H1 (cell line): ENCODE data around the gene CTNS. TPM values are rescaled to one million over a fixed set of nuclear protein-coding genes. Genes with fewer than 3 reads are reported as not detected.

Experiments used
- CTCF ChIA-PET: fragments of 300-600 bp; sonication (Branson Sonifier 250); formaldehyde crosslinking; loops from one replicate; lab custom pipeline; 2021; ENCODE audit not compliant: partially characterized antibody; lab: Charles Lee
- POLR2A ChIA-PET: fragments of 300-600 bp; sonication (Branson Sonifier 250); formaldehyde crosslinking; loops from one replicate; lab custom pipeline; 2021; ENCODE audit warnings: inconsistent platforms; ENCODE audit not compliant: partially characterized antibody; lab: Charles Lee
- DNase-seq, 2 experiments: peaks; one replicate each; pipeline versions ENCODE4 v3.0.0 to v3.0.0-alpha.2; 2010 to 2022; ENCODE audit warnings: low spot score in 2 of 2, low read depth in 1 of 2, mixed read lengths in 1 of 2
- FAIRE-seq: peaks from 2 replicates; lab custom pipeline; 2011; peaks lifted over from hg19 to GRCh38; lab: Jason Lieb, UNC
- H2AFZ ChIP-seq: 2 replicates; pipeline ENCODE4 v1.8.1; 2012; ENCODE audit warnings: low read length, inconsistent platforms
- H2AK5ac ChIP-seq: 2 replicates; pipeline ENCODE4 v1.6.1; 2013; ENCODE audit warnings: low read depth, low read length
- H2BK120ac ChIP-seq: replicated peaks from 2 replicates; pipeline ENCODE3; 2013; ENCODE audit warnings: low read depth, low read length, inconsistent platforms
- H2BK12ac ChIP-seq: 2 replicates; pipeline ENCODE4 v1.6.1; 2013; ENCODE audit warnings: low read depth, low read length
- H2BK15ac ChIP-seq: 2 replicates; pipeline ENCODE4 v1.6.1; 2013; ENCODE audit warnings: low read length
- H2BK20ac ChIP-seq: 2 replicates; pipeline ENCODE4 v1.6.1; 2013; ENCODE audit warnings: low read length
- H2BK5ac ChIP-seq: 2 replicates; pipeline ENCODE4 v1.6.1; 2013; ENCODE audit warnings: low read depth, low read length
- H3K14ac ChIP-seq: 2 replicates; pipeline ENCODE4 v1.6.1; 2013; ENCODE audit warnings: inconsistent platforms; ENCODE audit not compliant: insufficient read length
- H3K18ac ChIP-seq: 2 replicates; pipeline ENCODE4 v1.6.1; 2013; ENCODE audit warnings: low read length; ENCODE audit errors: extremely low read depth
- H3K23ac ChIP-seq: 2 replicates; pipeline ENCODE4 v1.6.1; 2013; ENCODE audit warnings: inconsistent platforms; ENCODE audit not compliant: insufficient read length
- H3K23me2 ChIP-seq: 2 replicates; pipeline ENCODE4 v1.6.1; 2013; ENCODE audit warnings: low read depth, low read length
- H3K27ac ChIP-seq: 2 replicates; pipeline ENCODE4 v1.6.1; 2011; ENCODE audit warnings: low read depth, low read length, inconsistent platforms
- H3K27me3 ChIP-seq, 4 experiments: replicated peaks in 1 of 4; 1 replicate in 1 of 4; 2 replicates in 3 of 4; pipeline versions ENCODE4 v1.6.1 to v1.8.1; 2011 to 2013; ENCODE audit warnings: low read length in 3 of 4, mild to moderate bottlenecking in 3 of 4, inconsistent platforms in 2 of 4, mixed read lengths in 2 of 4, moderate library complexity in 1 of 4; ENCODE audit not compliant: control insufficient read depth in 3 of 4, insufficient read depth in 3 of 4; ENCODE audit errors: extremely low read depth in 1 of 4
- H3K36me3 ChIP-seq, 4 experiments: 2 replicates each; pipeline versions ENCODE4 v1.6.1 to v1.8.1; 2011 to 2013; ENCODE audit warnings: mild to moderate bottlenecking in 4 of 4, low read length in 3 of 4, moderate library complexity in 2 of 4, control low read depth in 1 of 4, inconsistent platforms in 1 of 4; ENCODE audit not compliant: insufficient read depth in 4 of 4, control insufficient read depth in 2 of 4
- H3K4ac ChIP-seq: replicated peaks from 2 replicates; pipeline ENCODE3; 2013; ENCODE audit warnings: low read length, low read depth, mixed read lengths, inconsistent platforms; ENCODE audit not compliant: insufficient read length
- H3K4me1 ChIP-seq, 4 experiments: replicated peaks in 1 of 4; 1 replicate in 1 of 4; 2 replicates in 3 of 4; pipeline versions ENCODE4 v1.6.1 to v1.8.1; 2011 to 2013; ENCODE audit warnings: low read length in 3 of 4, inconsistent platforms in 2 of 4, mixed read lengths in 1 of 4; ENCODE audit not compliant: insufficient read depth in 4 of 4, control insufficient read depth in 3 of 4
- H3K4me2 ChIP-seq, 2 experiments: 2 replicates each; pipeline versions ENCODE4 v1.6.1 to v1.8.1; 2011 to 2013; ENCODE audit warnings: low read depth in 2 of 2, low read length in 2 of 2, control low read depth in 1 of 2, inconsistent platforms in 1 of 2, mild to moderate bottlenecking in 1 of 2; ENCODE audit not compliant: insufficient read depth in 1 of 2
- H3K4me3 ChIP-seq, 4 experiments: fragments of 200-600, 300-600 bp in 1 of 4; sonication (generic), shearing (Covaris generic), sonication (Bioruptor Twin) in 1 of 4; 2 replicates each; pipeline versions ENCODE4 v1.5.1 to v1.8.1; 2011 to 2016; ENCODE audit warnings: low read length in 4 of 4, low read depth in 3 of 4, control low read depth in 2 of 4, inconsistent platforms in 2 of 4, mild to moderate bottlenecking in 2 of 4, mixed read lengths in 1 of 4, moderate library complexity in 1 of 4; ENCODE audit not compliant: insufficient read depth in 2 of 4; ENCODE audit errors: extremely low read depth in 1 of 4
- H3K56ac ChIP-seq: replicated peaks from 2 replicates; pipeline ENCODE3; 2013; ENCODE audit warnings: low read depth, mild to moderate bottlenecking, mixed read lengths, low read length, inconsistent platforms; ENCODE audit not compliant: insufficient read length
- H3K79me1 ChIP-seq: 2 replicates; pipeline ENCODE4 v1.6.1; 2013; ENCODE audit warnings: low read depth, low read length, control low read depth
- H3K79me2 ChIP-seq, 2 experiments: 2 replicates each; pipeline versions ENCODE4 v1.6.1 to v1.8.1; 2012 to 2013; ENCODE audit warnings: low read length in 2 of 2, mild to moderate bottlenecking in 2 of 2, inconsistent platforms in 1 of 2; ENCODE audit not compliant: insufficient read depth in 2 of 2, control insufficient read depth in 1 of 2
- H3K9ac ChIP-seq, 4 experiments: replicated peaks in 1 of 4; 1 replicate in 1 of 4; 2 replicates in 3 of 4; pipeline versions ENCODE4 v1.6.1 to v1.8.1; 2011 to 2013; ENCODE audit warnings: low read depth in 3 of 4, low read length in 3 of 4, control low read depth in 2 of 4, mild to moderate bottlenecking in 2 of 4, moderate library complexity in 2 of 4, inconsistent platforms in 1 of 4; ENCODE audit errors: extremely low read depth in 1 of 4
- H3K9me3 ChIP-seq, 2 experiments: 2 replicates each; pipeline versions ENCODE4 v1.6.1 to v1.8.1; 2012 to 2013; ENCODE audit warnings: mild to moderate bottlenecking in 2 of 2, moderate library complexity in 2 of 2, control low read depth in 1 of 2, inconsistent platforms in 1 of 2, low read depth in 1 of 2, low read length in 1 of 2, mixed read lengths in 1 of 2; ENCODE audit not compliant: insufficient read depth in 2 of 2
- H4K20me1 ChIP-seq, 2 experiments: replicated peaks in 1 of 2; 2 replicates each; pipeline versions ENCODE3 to v1.8.1; 2011 to 2013; ENCODE audit warnings: inconsistent platforms in 2 of 2, low read length in 2 of 2, mild to moderate bottlenecking in 1 of 2; ENCODE audit not compliant: insufficient read depth in 2 of 2, control insufficient read depth in 1 of 2
- H4K5ac ChIP-seq: 2 replicates; pipeline ENCODE4 v1.6.1; 2013; ENCODE audit warnings: low read length, low read depth, mixed read lengths, inconsistent platforms; ENCODE audit not compliant: insufficient read length
- H4K8ac ChIP-seq: 2 replicates; pipeline ENCODE4 v1.8.0; 2013; ENCODE audit warnings: mild to moderate bottlenecking, moderate library complexity, low read length, inconsistent platforms; ENCODE audit not compliant: insufficient read depth; ENCODE audit errors: extremely low read depth
- H4K91ac ChIP-seq: replicated peaks from 2 replicates; pipeline ENCODE3; 2013; ENCODE audit warnings: low read length, mixed read lengths, inconsistent platforms; ENCODE audit not compliant: insufficient read length
- SIRT6 ChIP-seq: IDR thresholded peaks from one replicate; pipeline ENCODE4 v1.7.1; 2012; ENCODE audit warnings: low read length, inconsistent platforms
- WGBS, 2 experiments: shearing (Covaris generic) in 1 of 2; methylation state at CpG; one replicate each; pipeline versions ENCODE4 v1.1.6 to v1.1.7; 2013 to 2015; ENCODE audit warnings: low lambda C conversion rate in 2 of 2, mixed read lengths in 2 of 2, inconsistent platforms in 1 of 2, low coverage in 1 of 2, missing lambda C conversion rate in 1 of 2; ENCODE audit not compliant: insufficient replicate concordance in 2 of 2, insufficient coverage in 1 of 2, insufficient read length in 1 of 2; ENCODE audit errors: extremely low coverage in 1 of 2, missing lambda C conversion rate in 1 of 2; 5-methylcytosine and 5-hydroxymethylcytosine counted together
- polyA plus RNA-seq, 7 experiments: library from polyadenylated mRNA; depleted of rRNA in 3 of 7; stranded (reverse) in 5 of 7; unstranded in 2 of 7; fragments of >200 nt in 5 of 7; fragments of 200-250 nt in 2 of 7; gene quantifications; 1 replicate in 5 of 7; 2 replicates in 1 of 7; 4 replicates in 1 of 7; pipeline versions ENCODE4 v1.2.1 to v1.2.3, GENCODE V29; 2011 to 2013; ENCODE audit warnings: missing spikeins in 2 of 7, mixed read lengths in 2 of 7
- total RNA-seq: library from RNA; stranded (reverse); fragmentation: NEBNext Ultra II Directional; extraction: Animal tissue kit (Norgen Biotek cat#: 25700); gene quantifications from 2 replicates; pipeline ENCODE4 v1.2.1, GENCODE V29; 2021
- TF ChIP-seq, protein P1 (sequence below): IDR thresholded peaks from 2 replicates; pipeline ENCODE4 v1.6.1; 2011; ENCODE audit warnings: low read depth, mild to moderate bottlenecking, low read length; ENCODE audit not compliant: insufficient read depth

CTNS gene
- total and polyA plus RNA-seq, 2 of the 8 experiments (the other 6 are each of a cell fraction or from before 2014, with no cell fraction given): 11.6 to 12.9 TPM

DNA sequence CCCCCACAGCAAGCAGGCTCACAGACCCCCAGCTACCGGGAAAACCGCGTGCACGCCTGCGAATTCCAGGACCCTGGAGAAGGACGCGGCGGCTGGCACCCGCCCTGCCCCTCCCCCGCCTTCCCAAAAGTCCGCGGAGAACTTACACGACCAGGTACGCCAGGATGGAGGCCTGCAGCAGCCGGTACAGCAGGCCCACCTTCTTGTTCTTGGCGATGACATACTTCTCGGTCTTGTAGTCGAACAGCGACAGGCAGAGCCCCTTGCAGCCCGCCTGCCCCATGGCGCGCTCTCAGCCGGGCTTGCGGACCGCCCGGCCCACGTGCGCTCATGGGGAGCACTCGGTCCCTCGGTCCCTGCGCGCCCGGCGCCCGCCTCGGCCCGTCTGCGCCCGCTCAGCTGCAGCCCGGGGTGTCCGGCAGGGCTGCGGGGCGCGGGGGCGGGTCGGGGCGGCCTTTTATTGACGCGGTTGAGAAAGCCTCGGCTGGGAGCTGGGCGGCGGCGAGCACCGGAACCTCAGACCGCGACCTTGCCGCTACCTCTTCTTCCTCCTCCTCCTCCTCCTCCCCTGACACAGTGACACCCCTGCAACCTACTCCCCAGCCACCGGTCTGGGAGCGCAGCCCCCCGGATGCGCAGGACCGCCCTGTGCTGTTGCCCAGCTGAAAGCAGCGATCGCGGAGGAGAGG, 59.3 kb downstream of the CTNS start, which contains the start of gene P2RX5:
Gene P2RX5, minus strand, starts transcription at position 433 of the 689 bp plus-strand sequence. Its CDS starts 150 bp downstream, at position 283.
- 0 out of 7 replicates have a peak within 1 kb of the TSS, but pooled peaks of 1 of the 4 experiments have one; percentile 28 for H3K9ac ChIP-seq
- WGBS, 2 experiments: 3% methylated on average over 39 of the region's 65 CpGs; no CpG with 5 or more reads in 1 of the 2 experiments
- TF ChIP-seq SIRT6: no peak
- TF ChIP-seq, protein P1, sequence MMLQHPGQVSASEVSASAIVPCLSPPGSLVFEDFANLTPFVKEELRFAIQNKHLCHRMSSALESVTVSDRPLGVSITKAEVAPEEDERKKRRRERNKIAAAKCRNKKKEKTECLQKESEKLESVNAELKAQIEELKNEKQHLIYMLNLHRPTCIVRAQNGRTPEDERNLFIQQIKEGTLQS: no peak

More for the DNA sequence above, 59.3 kb downstream of the CTNS start, which contains the start of gene P2RX5:
- H3K23me2 ChIP-seq: peaks cover 9% of the 10 kb centered on the region; the same call in 1 of the 2 replicates
- peak within 1 kb of the TSS; percentile 47 to 70 (median 61) for H3K4me3 ChIP-seq
- DNase-seq (peak in 1 of 2 experiments; percentile 79), FAIRE-seq (no peak)
- no peaks in the 10 kb centered on the region for H3K9me3 ChIP-seq
- no peak within 1 kb of the TSS; the same call in 1 of the 2 replicates for H4K8ac ChIP-seq
- H3K14ac ChIP-seq: no peak within 1 kb of the TSS
- peaks cover 0 to 5% of the 10 kb centered on the region in 2 experiments for H4K20me1 ChIP-seq
- peak within 1 kb of the TSS; percentile 96; the same call in 1 of the 2 replicates for H2AFZ ChIP-seq
- H2BK12ac ChIP-seq: no peak within 1 kb of the TSS; the same call in 1 of the 2 replicates
- no peak within 1 kb of the TSS for H3K23ac ChIP-seq
- H3K4me2 ChIP-seq: peak within 1 kb of the TSS; percentile 86 to 96
- H2BK5ac ChIP-seq: no peak within 1 kb of the TSS
- no peaks in the 10 kb centered on the region for H3K79me2 ChIP-seq
- H2BK20ac ChIP-seq: no peak within 1 kb of the TSS
- POLR2A ChIA-PET: interaction anchor here (0.9 to 3.1 kb wide), 11 partner anchors 11 to 447 kb away, joined by 3 to 13 read pairs (median 3); partner anchors contain the start of genes CYB5D2, EMC6, HASPIN and TAX1BP3
- H2BK15ac ChIP-seq: 0 out of 2 replicates have a peak within 1 kb of the TSS, but pooled peaks have one; percentile 88
- H4K5ac ChIP-seq: no peak within 1 kb of the TSS
- no peak within 1 kb of the TSS for H2BK120ac ChIP-seq
- H3K56ac ChIP-seq: no peak within 1 kb of the TSS
- H3K27me3 ChIP-seq: peaks cover 0 to 22% (median 13%) of the 10 kb centered on the region in 4 experiments; a peak in 6 of 7 replicates
- peak within 1 kb of the TSS; percentile 71 for H3K18ac ChIP-seq
- peak within 1 kb of the TSS; percentile 89 for H4K91ac ChIP-seq
- no peak within 1 kb of the TSS for H3K4ac ChIP-seq
- CTCF ChIA-PET: interaction anchor here (0.7 to 3.0 kb wide), 8 partner anchors 13 to 345 kb away, joined by 3 to 20 read pairs (median 4); partner anchors contain the start of gene HASPIN
- H3K36me3 ChIP-seq: no peaks in the 10 kb centered on the region
- peaks cover 0 to 14% (median 8%) of the 10 kb centered on the region in 4 experiments; a peak in 5 of 7 replicates for H3K4me1 ChIP-seq
- H3K27ac ChIP-seq: no peak within 1 kb of the TSS
- H2AK5ac ChIP-seq: no peak within 1 kb of the TSS
- no peaks in the 10 kb centered on the region for H3K79me1 ChIP-seq
